ACHN (cell line): Measurements from ENCODE around the gene PPM1B.

ENCODE experiments used
- DNase-seq: peaks from one replicate; pipeline ENCODE4 v3.0.0-alpha.2; 2015
- in situ Hi-C: cut with HindIII; loops from 2 replicates; pipeline ENCODE4 v1.10.0; 2017; ENCODE audit warnings: low sequenced_read_pairs, low pct_ligation_motif_present, low pct_unique_long_range_greater_than_20kb

The PPM1B gene

GRCh38 chr2:44277541-44277940 is 108.9 kb downstream of the PPM1B start:
- DNase-seq: no peak
- in situ Hi-C loops: no loop called here

- in situ Hi-C loops: no loop called here
- no peak for DNase-seq
Measured at GRCh38 chr2:44280869-44281268, 112.2 kb downstream of the PPM1B start.
